Heart right ventricle (tissue), 16 donors: Measurements from ENCODE around the gene ADSS1. TPM values are rescaled to one million over a fixed set of nuclear protein-coding genes. Genes with fewer than 3 reads are reported as not detected.

Source experiments
- ATAC-seq, 8 donors: fragments of 200-7000 bp; cut with Tn5 transposase; one replicate each; pipeline ENCODE4 v1.9.1; 2020; ENCODE audit warnings: mild to moderate bottlenecking in 8 of 8, moderate library complexity in 8 of 8, moderate number of reproducible peaks in 1 of 8
- DNase-seq, 2 donors: peaks; one replicate each; pipeline ENCODE4 v3.0.0-alpha.2; 2020
- H3K27ac ChIP-seq, 10 donors: fragments of 200-600 bp; sonication (generic) in 2 of 10; one replicate each; pipeline versions ENCODE4 v1.5.0 to v1.8.0; 2020 to 2022; ENCODE audit warnings: mild to moderate bottlenecking in 3 of 10
- H3K27me3 ChIP-seq, 7 donors: fragments of 200-600 bp; one replicate each; pipeline ENCODE4 v1.8.0; 2021 to 2022; ENCODE audit warnings: mild to moderate bottlenecking in 2 of 7
- H3K36me3 ChIP-seq, 9 donors: fragments of 200-600 bp; sonication (generic) in 1 of 9; one replicate each; pipeline versions ENCODE4 v1.5.0 to v1.8.0; 2020 to 2022; ENCODE audit warnings: mild to moderate bottlenecking in 2 of 9
- H3K4me1 ChIP-seq, 9 donors: fragments of 200-600 bp; sonication (generic) in 1 of 9; one replicate each; pipeline versions ENCODE4 v1.5.0 to v1.8.0; 2020 to 2022; ENCODE audit warnings: mild to moderate bottlenecking in 4 of 9
- H3K4me3 ChIP-seq, 10 donors: fragments of 200-600 bp; sonication (generic) in 2 of 10; one replicate each; pipeline versions ENCODE4 v1.5.0 to v1.8.0; 2020 to 2022; ENCODE audit warnings: mild to moderate bottlenecking in 7 of 10, moderate library complexity in 2 of 10
- H3K9me3 ChIP-seq, 11 donors: fragments of 200-600 bp in 10 of 11; sonication (generic) in 2 of 11; one replicate each; pipeline versions ENCODE4 v1.5.0 to v1.8.0; 2013 to 2022; ENCODE audit warnings: mild to moderate bottlenecking in 2 of 11, control low read depth in 1 of 11, moderate library complexity in 1 of 11
- WGBS, 2 donors: extraction: QIAGEN DNeasy Blood & Tissue Kit; methylation state at CpG; one replicate each; pipeline ENCODE4 v1.1.7; 2013; ENCODE audit warnings: inconsistent platforms in 1 of 2; 5-methylcytosine and 5-hydroxymethylcytosine counted together
- intact Hi-C, 10 donors: fragments of 100-400 bp; cut with DNase I; formaldehyde crosslinking; loops; one replicate each; pipeline versions ENCODE4 v1.11.1 to v1.14.2; 2022
- polyA plus RNA-seq, 2 donors: library from polyadenylated mRNA; stranded (reverse); fragments of 200-250 nt; gene quantifications; one replicate each; pipeline ENCODE4 v1.2.3, GENCODE V29; 2013
- total RNA-seq, 10 donors: library from RNA; stranded (reverse); fragmentation: NEBNext Ultra II Directional in 3 of 10; extraction: Animal tissue kit (Norgen Biotek cat#: 25700) in 3 of 10; gene quantifications; one replicate each; pipeline versions ENCODE4 v1.2.1 to v1.2.4, GENCODE V29; 2021 to 2023
- TF ChIP-seq, protein P1 (sequence below), 9 donors: fragments of 200-600 bp; sonication (generic) in 2 of 9; IDR thresholded peaks; one replicate each; pipeline versions ENCODE4 v1.5.0 to v1.8.0; 2021 to 2022; ENCODE audit warnings: antibody characterized with exemption in 9 of 9, mild to moderate bottlenecking in 5 of 9, moderate library complexity in 1 of 9
- donor health status: Arrhythmogenic right ventricular cardiomyopathy.
- donor health status: ischemic (EF 13 %, LVEDD 7.1; RV severe dilation, severe dysfunction).
- donor health status: healthy with polysubstance abuse.
- donor health status: DM: no; HTN: yes; CAD: no.
- donor health status: DM: no; HTN: no; CAD: no.
- donor health status: ischemic (EF 25% LVEDD 6.9; RV normal size, moderate dysfunction).
- donor health status: ischemic (EF 25% LVEDD 5.7; RV mildly dilated, moderate dysfunction).
- donor health status: healthy.
- donor health status: DM: yes; HTN: yes; CAD: no.
- donor health status: Ischemic cardiomyopathy.
- donor health status: ischemic (EF 35%, LVEDD 5.7; RV mildly dilated, moderate dysfunction).
- donor health status: nonischemic (EF 11% LVEDD 7.7; RV severe dilation, severe dysfunction).
- donor health status: DM: yes; HTN: yes; CAD: no.
- donor health status: PGD.
- donor health status: ischemic (EF 29% LVEDD 5.4; RV normal size, mild dysfunction).
- donor health status: nonischemic (EF 23%, LVEDD 6.1; RV moderate dilation, normal function).

Gene ADSS1
- total and polyA plus RNA-seq, 12 donors: 74.6 to 295 (median 195) TPM

GRCh38 chr14:104739026-104739425, 15.0 kb downstream of the ADSS1 start:
- intact Hi-C loops: no loop called here
- H3K27ac ChIP-seq: peak overlapping the region in 1 of 10 donors; percentile 5
- no peaks in the 10 kb centered on the region for H3K9me3 ChIP-seq
- peaks cover 22 to 43% (median 35%) of the 10 kb centered on the region in 9 donors for H3K4me1 ChIP-seq
- H3K27me3 ChIP-seq: no peaks in the 10 kb centered on the region
- 95% methylated on average over 17 of the region's 17 CpGs for WGBS, 2 donors
- TF ChIP-seq, protein P1, sequence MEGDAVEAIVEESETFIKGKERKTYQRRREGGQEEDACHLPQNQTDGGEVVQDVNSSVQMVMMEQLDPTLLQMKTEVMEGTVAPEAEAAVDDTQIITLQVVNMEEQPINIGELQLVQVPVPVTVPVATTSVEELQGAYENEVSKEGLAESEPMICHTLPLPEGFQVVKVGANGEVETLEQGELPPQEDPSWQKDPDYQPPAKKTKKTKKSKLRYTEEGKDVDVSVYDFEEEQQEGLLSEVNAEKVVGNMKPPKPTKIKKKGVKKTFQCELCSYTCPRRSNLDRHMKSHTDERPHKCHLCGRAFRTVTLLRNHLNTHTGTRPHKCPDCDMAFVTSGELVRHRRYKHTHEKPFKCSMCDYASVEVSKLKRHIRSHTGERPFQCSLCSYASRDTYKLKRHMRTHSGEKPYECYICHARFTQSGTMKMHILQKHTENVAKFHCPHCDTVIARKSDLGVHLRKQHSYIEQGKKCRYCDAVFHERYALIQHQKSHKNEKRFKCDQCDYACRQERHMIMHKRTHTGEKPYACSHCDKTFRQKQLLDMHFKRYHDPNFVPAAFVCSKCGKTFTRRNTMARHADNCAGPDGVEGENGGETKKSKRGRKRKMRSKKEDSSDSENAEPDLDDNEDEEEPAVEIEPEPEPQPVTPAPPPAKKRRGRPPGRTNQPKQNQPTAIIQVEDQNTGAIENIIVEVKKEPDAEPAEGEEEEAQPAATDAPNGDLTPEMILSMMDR (IDR thresholded peaks at IDR 0.05): no peak
- H3K36me3 ChIP-seq: peaks cover 0 to 65% (median 12%) of the 10 kb centered on the region in 9 donors
- ATAC-seq: no peak
- no peak overlapping the region for H3K4me3 ChIP-seq
- no peak for DNase-seq

- DNase-seq (no peak), ATAC-seq (no peak)
- peaks cover 14 to 35% (median 29%) of the 10 kb centered on the region in 9 donors for H3K4me1 ChIP-seq
- TF ChIP-seq, protein P1 (IDR thresholded peaks at IDR 0.05): no peak
- H3K9me3 ChIP-seq: no peaks in the 10 kb centered on the region
- H3K27me3 ChIP-seq: no peaks in the 10 kb centered on the region
- WGBS, 2 donors: 87% methylated on average over 29 of the region's 29 CpGs
- peaks cover 0 to 73% (median 12%) of the 10 kb centered on the region in 9 donors for H3K36me3 ChIP-seq
- intact Hi-C loops: no loop called here
- H3K27ac ChIP-seq: no peak overlapping the region
- no peak overlapping the region for H3K4me3 ChIP-seq
Measured at GRCh38 chr14:104739546-104740516, 15.8 kb downstream of the ADSS1 start.

- H3K9me3 ChIP-seq: no peaks in the 10 kb centered on the region
- intact Hi-C loops: no loop called here
- peak overlapping the region in 1 of 10 donors; percentile 20 for H3K27ac ChIP-seq
- H3K36me3 ChIP-seq: peaks cover 0 to 87% (median 12%) of the 10 kb centered on the region in 9 donors
- ATAC-seq (peak in 1 of 8 donors; percentile 0), DNase-seq (no peak)
- no peaks in the 10 kb centered on the region for H3K27me3 ChIP-seq
- peaks cover 3 to 26% (median 16%) of the 10 kb centered on the region in 9 donors for H3K4me1 ChIP-seq
- TF ChIP-seq, protein P1 (IDR thresholded peaks at IDR 0.05): no peak
- no peak overlapping the region for H3K4me3 ChIP-seq
- 92 to 94% methylated on average over 29 of the region's 29 CpGs for WGBS, 2 donors
Measured at GRCh38 chr14:104741108-104741802, 17.2 kb downstream of the ADSS1 start.

DNA sequence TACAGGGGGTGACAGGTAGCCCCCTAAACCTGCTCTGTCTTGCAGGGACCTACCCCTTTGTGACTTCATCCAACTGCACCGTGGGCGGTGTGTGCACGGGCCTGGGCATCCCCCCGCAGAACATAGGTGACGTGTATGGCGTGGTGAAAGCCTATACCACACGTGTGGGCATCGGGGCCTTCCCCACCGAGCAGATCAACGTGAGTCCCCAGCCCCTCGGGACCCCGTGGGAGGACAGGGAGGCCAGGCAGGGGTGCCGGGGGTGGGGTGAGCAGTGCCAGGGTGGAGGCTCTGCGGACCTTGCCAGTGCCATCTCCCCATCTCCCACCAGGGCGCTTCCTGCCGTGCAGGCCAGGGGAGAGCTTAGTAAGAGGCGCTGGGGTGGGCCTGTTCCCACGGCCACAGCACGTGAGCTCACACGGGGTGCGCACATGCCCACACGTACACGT, 17.8 kb downstream of the ADSS1 start:
- peak in 2 of 8 donors; percentile 2 to 5 for ATAC-seq
- peaks cover 0 to 92% (median 12%) of the 10 kb centered on the region in 9 donors for H3K36me3 ChIP-seq
- 89 to 92% methylated on average over 23 of the region's 23 CpGs for WGBS, 2 donors
- TF ChIP-seq, protein P1 (IDR thresholded peaks at IDR 0.05): no peak
- peaks cover 3 to 25% (median 12%) of the 10 kb centered on the region in 9 donors for H3K4me1 ChIP-seq
- no peak overlapping the region for H3K4me3 ChIP-seq
- no peak for DNase-seq
- H3K27ac ChIP-seq: no peak overlapping the region
- no peaks in the 10 kb centered on the region for H3K9me3 ChIP-seq
- H3K27me3 ChIP-seq: no peaks in the 10 kb centered on the region
- intact Hi-C loops: no loop called here
